Measurements from ENCODE around the gene MECR. TPM values are rescaled to one million over a fixed set of nuclear protein-coding genes. Genes with fewer than 3 reads are reported as not detected.
A peak's percentile ranks its signal among the peaks of the same experiment; 100 is the strongest.

MECR gene
- total and polyA plus RNA-seq, 10 of the 15 experiments (the other 5 are each of a cell fraction or from before 2014, with no cell fraction given): 7.6 to 66.3 (median 38.7) TPM

GRCh38 chr1:29259802-29260441 is 29.2 kb upstream of the MECR start:
- H3K4me3 ChIP-seq: no peak overlapping the region
- no peak overlapping the region for H2AFZ ChIP-seq (ENCODE audit: control insufficient read depth, low read depth, low read length)
- TF ChIP-seq ATF3 (IDR thresholded peaks at IDR 0.05; ENCODE audit: borderline replicate concordance, extremely low read depth, low read depth, low read length): no peak
- no peak for TF ChIP-seq ELK1 (IDR thresholded peaks at IDR 0.05; ENCODE audit: low read depth, low read length)
- TF ChIP-seq STAT1 (conservative IDR thresholded peaks at IDR 0.05): no peak
- no peak for TF ChIP-seq ASH2L (IDR thresholded peaks at IDR 0.05; ENCODE audit: borderline replicate concordance, low read depth)
- TF ChIP-seq ZBED1 (IDR thresholded peaks at IDR 0.05; ENCODE audit: borderline replicate concordance): no peak
- TF ChIP-seq BMI1 (IDR thresholded peaks at IDR 0.05; ENCODE audit: borderline replicate concordance): no peak
- no peak for TF ChIP-seq IRF4 (IDR thresholded peaks at IDR 0.05; ENCODE audit: low read depth, low read length)
- TF ChIP-seq ZBTB33 (IDR thresholded peaks at IDR 0.05): no peak
- no peak for TF ChIP-seq PRDM15 (CRISPR knock-in tag; IDR thresholded peaks at IDR 0.05)
- TF ChIP-seq STAT3 (IDR thresholded peaks at IDR 0.05; ENCODE audit: low read depth, low read length): no peak
- TF ChIP-seq NR2C2 (IDR thresholded peaks at IDR 0.05; ENCODE audit: borderline replicate concordance, control insufficient read depth, insufficient read length, low read depth): no peak
- TF ChIP-seq ZNF217 (IDR thresholded peaks at IDR 0.05): no peak
- no peaks in the 10 kb centered on the region for H3K4me1 ChIP-seq (ENCODE audit: control insufficient read depth, insufficient read depth, low read length)
- no peaks in the 10 kb centered on the region for H3K9me3 ChIP-seq (replicated peaks; ENCODE audit: control insufficient read depth, insufficient read depth, low read length)
- H4K20me1 ChIP-seq (ENCODE audit: control insufficient read depth, insufficient read depth): no peaks in the 10 kb centered on the region
- ChIA-PET SMC1A (ENCODE audit: uncharacterized antibody, unreplicated experiment) (no interaction called here), POLR2A (no interaction called here), RAD21 (ENCODE audit: unreplicated experiment) (no interaction called here), CTCF (no interaction called here)
- H3K27ac ChIP-seq (ENCODE audit: control insufficient read depth, insufficient read depth): no peak overlapping the region
- H3K9ac ChIP-seq (ENCODE audit: control insufficient read depth, insufficient read depth, low read length): no peak overlapping the region
- WGBS (ENCODE audit: insufficient coverage, insufficient replicate concordance, low lambda C conversion rate, missing lambda C conversion rate): 8% methylated on average over 52 of the region's 56 CpGs
- no peak for DNase-seq (ENCODE audit: low read depth, low spot score)
- intact Hi-C loops (cut with micrococcal nuclease; ENCODE audit: unreplicated experiment) (no loop called here), in situ Hi-C loops (cut with MboI) (no loop called here)
- BruUV-seq (replicated peaks): no TSS peak
- H3K36me3 ChIP-seq (ENCODE audit: control insufficient read depth in 2 of 2, insufficient read depth in 2 of 2, low read length in 1 of 2): no peaks in the 10 kb centered on the region
- FAIRE-seq: no peak
- peak overlapping the region; percentile 41 for H3K4me2 ChIP-seq (ENCODE audit: control insufficient read depth, insufficient read depth)
- H3K27me3 ChIP-seq (replicated peaks in 1 of 2; ENCODE audit: control insufficient read depth in 2 of 2, insufficient read depth in 2 of 2, low read length in 1 of 2): peaks cover 6 to 7% of the 10 kb centered on the region in 2 experiments
- peak; percentile 77 for ATAC-seq
- H3K79me2 ChIP-seq (ENCODE audit: control insufficient read depth, insufficient read depth, low read length): no peaks in the 10 kb centered on the region
